Pancreas (tissue), 10 donors: ENCODE data around the gene SLC2A5. TPM values are rescaled to one million over a fixed set of nuclear protein-coding genes. Genes with fewer than 3 reads are reported as not detected.

Experiments
- ATAC-seq, 4 donors: fragments of 200-7000 bp; cut with Tn5 transposase; one replicate each; pipeline versions ENCODE4 v1.8.0 to v1.9.1; 2020; ENCODE audit warnings: mild to moderate bottlenecking in 4 of 4, moderate library complexity in 4 of 4
- DNase-seq, 6 donors: peaks; one replicate each; pipeline ENCODE4 v3.0.0-alpha.2; 2020
- FAIRE-seq: peaks from 2 replicates; lab custom pipeline; 2012; peaks lifted over from hg19 to GRCh38; lab: Jason Lieb, UNC
- H3K27ac ChIP-seq, 4 donors: fragments of 200-600 bp; sonication (generic); 1 replicate in 3 of 4; 2 replicates in 1 of 4; pipeline versions ENCODE4 v1.5.0 to v1.8.0; 2020
- H3K27me3 ChIP-seq, 4 donors: fragments of 200-600 bp; one replicate each; pipeline ENCODE4 v1.8.0; 2021
- H3K36me3 ChIP-seq, 3 donors: fragments of 200-600 bp; sonication (generic) in 1 of 3; one replicate each; pipeline versions ENCODE4 v1.5.0 to v1.8.0; 2020 to 2021
- H3K4me1 ChIP-seq, 3 donors: fragments of 200-600 bp; one replicate each; pipeline ENCODE4 v1.8.0; 2021
- H3K4me3 ChIP-seq, 4 donors: fragments of 200-600 bp; sonication (generic) in 2 of 4; one replicate each; pipeline versions ENCODE4 v1.5.0 to v1.8.0; 2020 to 2021
- H3K9me3 ChIP-seq, 4 donors: fragments of 200-600 bp; one replicate each; pipeline ENCODE4 v1.8.0; 2021
- WGBS, 2 donors: extraction: QIAGEN DNeasy Blood & Tissue Kit; methylation state at CpG; one replicate each; pipeline ENCODE4 v1.1.7; 2013; 5-methylcytosine and 5-hydroxymethylcytosine counted together
- intact Hi-C, 3 donors: fragments of 100-400 bp; cut with DNase I; formaldehyde crosslinking; loops; one replicate each; pipeline versions ENCODE4 v1.11.1 to v1.14.2; 2022
- polyA plus RNA-seq, 2 donors: library from polyadenylated mRNA; stranded (reverse); fragments of 200-250 nt; gene quantifications; one replicate each; pipeline ENCODE4 v1.2.3, GENCODE V29; 2013
- total RNA-seq, 6 donors: library from RNA; stranded (reverse); fragmentation: NEBNext Ultra II Directional in 4 of 6; extraction: Animal tissue kit (Norgen Biotek cat#: 25700) in 4 of 6; gene quantifications; one replicate each; pipeline versions ENCODE4 v1.2.1 to v1.2.4, GENCODE V29; 2021 to 2023
- TF ChIP-seq, protein P1 (sequence below), 4 donors: fragments of 200-600 bp; sonication (generic) in 3 of 4; IDR thresholded peaks; one replicate each; pipeline versions ENCODE4 v1.5.0 to v1.8.0; 2021; ENCODE audit warnings: antibody characterized with exemption in 4 of 4
- donor health status: healthy with polysubstance abuse.
- donor health status: DM: no; HTN: no; CAD: no; lungs with moderate emphysema.
- donor health status: DM: no; HTN: no; CAD: no.
- donor health status: control.
- donor health status: control.
- donor health status: Bipolar disorder and iron deficiency.
- donor health status: DM: yes; HTN: yes; CAD: no.
- donor health status: DM: no; HTN: no; CAD: no.
- donor health status: DM: no; HTN: no; CAD: no.
- donor health status: DM: yes; HTN: yes; CAD: no.

The SLC2A5 gene
- total and polyA plus RNA-seq, 8 donors = 0.14 to 4.4 (median 0.53) TPM

- H3K36me3 ChIP-seq = no peaks in the 10 kb centered on the region
- no peak for DNase-seq
- H3K4me3 ChIP-seq = no peak overlapping the region
- no peak for ATAC-seq
- intact Hi-C loops = no loop called here
- WGBS, 2 donors = 88 to 93% methylated on average over 3 of the region's 3 CpGs
- TF ChIP-seq, protein P1, sequence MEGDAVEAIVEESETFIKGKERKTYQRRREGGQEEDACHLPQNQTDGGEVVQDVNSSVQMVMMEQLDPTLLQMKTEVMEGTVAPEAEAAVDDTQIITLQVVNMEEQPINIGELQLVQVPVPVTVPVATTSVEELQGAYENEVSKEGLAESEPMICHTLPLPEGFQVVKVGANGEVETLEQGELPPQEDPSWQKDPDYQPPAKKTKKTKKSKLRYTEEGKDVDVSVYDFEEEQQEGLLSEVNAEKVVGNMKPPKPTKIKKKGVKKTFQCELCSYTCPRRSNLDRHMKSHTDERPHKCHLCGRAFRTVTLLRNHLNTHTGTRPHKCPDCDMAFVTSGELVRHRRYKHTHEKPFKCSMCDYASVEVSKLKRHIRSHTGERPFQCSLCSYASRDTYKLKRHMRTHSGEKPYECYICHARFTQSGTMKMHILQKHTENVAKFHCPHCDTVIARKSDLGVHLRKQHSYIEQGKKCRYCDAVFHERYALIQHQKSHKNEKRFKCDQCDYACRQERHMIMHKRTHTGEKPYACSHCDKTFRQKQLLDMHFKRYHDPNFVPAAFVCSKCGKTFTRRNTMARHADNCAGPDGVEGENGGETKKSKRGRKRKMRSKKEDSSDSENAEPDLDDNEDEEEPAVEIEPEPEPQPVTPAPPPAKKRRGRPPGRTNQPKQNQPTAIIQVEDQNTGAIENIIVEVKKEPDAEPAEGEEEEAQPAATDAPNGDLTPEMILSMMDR (IDR thresholded peaks at IDR 0.05) = no peak
- no peaks in the 10 kb centered on the region for H3K9me3 ChIP-seq
- H3K4me1 ChIP-seq = peaks cover 0 to 2% (median 0%) of the 10 kb centered on the region in 3 donors
- H3K27ac ChIP-seq = no peak overlapping the region
- no peaks in the 10 kb centered on the region for H3K27me3 ChIP-seq
- no peak for FAIRE-seq
Measured at GRCh38 chr1:9073143-9073542, 3.7 kb upstream of the SLC2A5 start.

GRCh38 chr1:9071554-9072235 lies 2.3 kb upstream of the SLC2A5 start:
- DNase-seq = peak in 1 of 6 donors; percentile 63
- Histone ChIP-seq H3K27me3 (no peaks in the 10 kb centered on the region), H3K9me3 (no peaks in the 10 kb centered on the region), H3K27ac (no peak overlapping the region), H3K4me1 (no peaks in the 10 kb centered on the region), H3K36me3 (no peaks in the 10 kb centered on the region), H3K4me3 (no peak overlapping the region)
- TF ChIP-seq, protein P1 (IDR thresholded peaks at IDR 0.05) = no peak
- intact Hi-C loops = no loop called here
- ATAC-seq = peak in 1 of 4 donors; percentile 42
- FAIRE-seq = no peak
- WGBS, 2 donors = 80 to 88% methylated on average over 34 to 50 of the region's 50 CpGs

DNA sequence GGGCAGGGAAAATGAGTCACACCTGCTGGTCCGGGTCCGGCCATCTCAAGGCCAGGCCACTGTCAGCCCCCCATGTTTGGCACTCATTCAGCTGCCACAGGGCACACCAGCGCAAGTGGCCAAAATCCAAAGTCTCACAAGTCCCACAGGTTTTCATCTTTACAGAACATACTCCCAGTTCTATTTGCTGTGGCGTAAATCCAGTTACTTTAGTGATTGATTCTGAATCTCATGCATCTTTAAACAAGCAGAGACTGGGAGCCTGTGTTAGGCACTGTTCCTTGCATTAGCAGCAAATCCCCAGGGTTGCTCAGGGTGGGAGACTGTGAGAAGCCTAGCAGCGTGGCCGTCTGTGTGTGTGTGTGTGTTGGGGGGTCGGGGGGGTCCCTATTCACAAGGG lies 1.1 kb upstream of the SLC2A5 start:
- H3K36me3 ChIP-seq = no peaks in the 10 kb centered on the region
- H3K4me1 ChIP-seq = no peaks in the 10 kb centered on the region
- no peak overlapping the region for H3K4me3 ChIP-seq
- TF ChIP-seq, protein P1 (IDR thresholded peaks at IDR 0.05) = no peak
- DNase-seq (no peak), FAIRE-seq (no peak), ATAC-seq (peak in 1 of 4 donors; percentile 42)
- no peaks in the 10 kb centered on the region for H3K9me3 ChIP-seq
- intact Hi-C loops = no loop called here
- H3K27ac ChIP-seq = no peak overlapping the region
- H3K27me3 ChIP-seq = no peaks in the 10 kb centered on the region
- WGBS, 2 donors = 22 to 23% methylated on average over 7 of the region's 7 CpGs

DNA sequence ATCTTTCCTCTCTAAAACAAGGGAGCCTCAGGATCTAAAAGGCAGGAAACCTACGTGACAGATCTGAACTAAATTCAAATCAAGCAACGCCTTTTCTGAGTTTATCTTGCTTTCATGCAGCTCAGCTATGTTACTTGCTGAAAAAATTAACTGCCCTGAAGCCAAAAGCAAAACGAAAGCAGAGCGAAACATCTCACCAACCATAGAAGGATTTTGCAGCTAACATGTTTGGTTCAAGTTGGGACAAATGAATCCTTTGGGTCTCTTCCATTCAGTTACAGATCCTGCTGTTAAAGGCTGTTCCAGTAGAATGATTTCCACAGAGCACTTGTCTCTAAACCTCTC lies 482 bp downstream of the SLC2A5 start:
- FAIRE-seq = no peak
- no peak for DNase-seq
- 73 to 76% methylated on average over 4 of the region's 4 CpGs for WGBS, 2 donors
- intact Hi-C loops = no loop called here
- Histone ChIP-seq H3K9me3 (no peaks in the 10 kb centered on the region), H3K4me1 (no peaks in the 10 kb centered on the region), H3K27me3 (no peaks in the 10 kb centered on the region), H3K4me3 (no peak overlapping the region), H3K27ac (no peak overlapping the region), H3K36me3 (no peaks in the 10 kb centered on the region)
- TF ChIP-seq, protein P1 (IDR thresholded peaks at IDR 0.05) = no peak
- no peak for ATAC-seq
